Trophoblast cell (in vitro differentiated cells and primary cell): ENCODE measurements around the gene NXPH3.

Experiments
- DNase-seq, 2 donors: peaks; one replicate each; pipeline ENCODE4 v3.0.0-alpha.2; 2016
- H2AFZ ChIP-seq: 2 replicates; pipeline ENCODE4 v1.6.1; 2013; ENCODE audit warnings: low read length, moderate library complexity, mild to moderate bottlenecking; ENCODE audit not compliant: insufficient read depth, poor library complexity
- H2AK5ac ChIP-seq: 2 replicates; pipeline ENCODE4 v1.6.1; 2013; ENCODE audit warnings: mild to moderate bottlenecking, low read length
- H2BK120ac ChIP-seq: 2 replicates; pipeline ENCODE4 v1.6.1; 2013; ENCODE audit warnings: low read length, mild to moderate bottlenecking, moderate library complexity; ENCODE audit not compliant: insufficient read depth, poor library complexity
- H2BK12ac ChIP-seq: 2 replicates; pipeline ENCODE4 v1.6.1; 2013; ENCODE audit warnings: mild to moderate bottlenecking, low read length, moderate library complexity
- H2BK5ac ChIP-seq: 2 replicates; pipeline ENCODE4 v1.6.1; 2013; ENCODE audit warnings: low read length, low read depth, moderate library complexity, mild to moderate bottlenecking; ENCODE audit not compliant: poor library complexity
- H3K14ac ChIP-seq: 2 replicates; pipeline ENCODE4 v1.6.1; 2013; ENCODE audit warnings: mild to moderate bottlenecking, low read length
- H3K18ac ChIP-seq: 2 replicates; pipeline ENCODE4 v1.6.1; 2013; ENCODE audit warnings: mild to moderate bottlenecking, low read length
- H3K23ac ChIP-seq: 2 replicates; pipeline ENCODE4 v1.6.1; 2013; ENCODE audit warnings: low read length
- H3K27ac ChIP-seq: 2 replicates; pipeline ENCODE4 v1.5.1; 2013; ENCODE audit warnings: low read depth, mild to moderate bottlenecking, inconsistent platforms, low read length, moderate library complexity
- H3K27me3 ChIP-seq: 2 replicates; pipeline ENCODE4 v1.6.1; 2013; ENCODE audit warnings: inconsistent platforms, mild to moderate bottlenecking, low read length, moderate library complexity; ENCODE audit not compliant: insufficient read depth
- H3K36me3 ChIP-seq, 2 experiments: 1 replicate in 1 of 2; 2 replicates in 1 of 2; pipeline ENCODE4 v1.6.1; 2013; ENCODE audit warnings: low read length in 2 of 2, mild to moderate bottlenecking in 2 of 2, moderate library complexity in 1 of 2; ENCODE audit not compliant: insufficient read depth in 2 of 2, control insufficient read depth in 1 of 2
- H3K4ac ChIP-seq: 2 replicates; pipeline ENCODE4 v1.6.1; 2013; ENCODE audit warnings: low read depth, mild to moderate bottlenecking, low read length, moderate library complexity
- H3K4me1 ChIP-seq, 2 experiments: 1 replicate in 1 of 2; 2 replicates in 1 of 2; pipeline ENCODE4 v1.6.1; 2013; ENCODE audit warnings: low read length in 2 of 2, mild to moderate bottlenecking in 2 of 2, moderate library complexity in 1 of 2; ENCODE audit not compliant: insufficient read depth in 2 of 2, control insufficient read depth in 1 of 2
- H3K4me2 ChIP-seq: 2 replicates; pipeline ENCODE4 v1.6.1; 2013; ENCODE audit warnings: inconsistent platforms, mild to moderate bottlenecking, low read length, moderate library complexity
- H3K4me3 ChIP-seq: 2 replicates; pipeline ENCODE4 v1.5.1; 2013; ENCODE audit warnings: mild to moderate bottlenecking, low read depth, low read length, inconsistent platforms
- H3K79me1 ChIP-seq: one replicate; pipeline ENCODE4 v1.6.1; 2013; ENCODE audit warnings: low read length
- H3K79me2 ChIP-seq: 2 replicates; pipeline ENCODE4 v1.6.1; 2013; ENCODE audit warnings: low read length, mild to moderate bottlenecking; ENCODE audit not compliant: control insufficient read depth, insufficient read depth, poor library complexity
- H3K9ac ChIP-seq: 2 replicates; pipeline ENCODE4 v1.6.1; 2013; ENCODE audit warnings: mild to moderate bottlenecking, low read length
- H3K9me3 ChIP-seq: 2 replicates; pipeline ENCODE4 v1.6.1; 2013; ENCODE audit warnings: low read depth, mild to moderate bottlenecking, control low read depth, inconsistent platforms, low read length; ENCODE audit not compliant: insufficient read depth
- H4K12ac ChIP-seq: 2 replicates; pipeline ENCODE4 v1.6.1; 2013; ENCODE audit warnings: low read depth, mild to moderate bottlenecking, low read length, moderate library complexity
- H4K8ac ChIP-seq: 2 replicates; pipeline ENCODE4 v1.6.1; 2013; ENCODE audit warnings: low read depth, mild to moderate bottlenecking, low read length, moderate library complexity
- H4K91ac ChIP-seq: one replicate; pipeline ENCODE4 v1.6.1; 2013; ENCODE audit warnings: low read depth, mild to moderate bottlenecking, low read length, moderate library complexity
- WGBS: extraction: QIAGEN DNeasy Blood & Tissue Kit; methylation state at CpG from one replicate; pipeline ENCODE4 v1.1.7; 2013; ENCODE audit warnings: missing lambda C conversion rate; ENCODE audit not compliant: insufficient read length, insufficient coverage; ENCODE audit errors: extremely low coverage; 5-methylcytosine and 5-hydroxymethylcytosine counted together

The NXPH3 gene

GRCh38 chr17:49618028-49618611, 42.4 kb downstream of the NXPH3 start:
- Histone ChIP-seq H4K12ac (no peak overlapping the region), H3K4me3 (no peak overlapping the region), H4K8ac (no peak overlapping the region), H3K27ac (no peak overlapping the region), H3K23ac (no peak overlapping the region), H3K4me2 (no peak overlapping the region), H3K4me1 (no peaks in the 10 kb centered on the region), H3K14ac (no peak overlapping the region), H3K79me2 (no peaks in the 10 kb centered on the region), H3K4ac (no peak overlapping the region), H3K9ac (no peak overlapping the region), H4K91ac (no peak overlapping the region), H2BK5ac (no peak overlapping the region), H3K27me3 (no peaks in the 10 kb centered on the region), H3K36me3 (peaks cover 4 to 19% of the 10 kb centered on the region in 2 experiments), H3K9me3 (no peaks in the 10 kb centered on the region), H2BK12ac (no peak overlapping the region), H2AK5ac (no peak overlapping the region), H3K79me1 (no peaks in the 10 kb centered on the region), H3K18ac (no peak overlapping the region), H2BK120ac (no peak overlapping the region), H2AFZ (no peak overlapping the region)
- WGBS = no CpG with 5 or more reads among the region's 3 CpGs
- DNase-seq = no peak

- Histone ChIP-seq H3K4me1 (no peaks in the 10 kb centered on the region), H3K9me3 (no peaks in the 10 kb centered on the region), H3K23ac (no peak overlapping the region), H3K4ac (no peak overlapping the region), H2BK120ac (no peak overlapping the region), H2BK5ac (no peak overlapping the region), H4K8ac (no peak overlapping the region), H4K91ac (no peak overlapping the region), H3K79me1 (no peaks in the 10 kb centered on the region), H3K36me3 (peaks cover 6 to 19% of the 10 kb centered on the region in 2 experiments), H2BK12ac (no peak overlapping the region), H3K27me3 (no peaks in the 10 kb centered on the region), H3K4me3 (no peak overlapping the region), H3K27ac (no peak overlapping the region), H4K12ac (no peak overlapping the region), H3K14ac (no peak overlapping the region), H3K9ac (no peak overlapping the region), H3K4me2 (no peak overlapping the region), H3K18ac (no peak overlapping the region), H3K79me2 (no peaks in the 10 kb centered on the region), H2AK5ac (no peak overlapping the region), H2AFZ (no peak overlapping the region)
- DNase-seq = no peak
These were observed 45.7 kb downstream of the NXPH3 start for GRCh38 chr17:49621420-49621819.

GRCh38 chr17:49621946-49622529, 46.4 kb downstream of the NXPH3 start:
- Histone ChIP-seq H4K12ac (no peak overlapping the region), H3K36me3 (peaks cover 7 to 14% of the 10 kb centered on the region in 2 experiments), H3K18ac (no peak overlapping the region), H2BK12ac (no peak overlapping the region), H2AK5ac (no peak overlapping the region), H3K27ac (no peak overlapping the region), H2BK5ac (no peak overlapping the region), H3K27me3 (no peaks in the 10 kb centered on the region), H3K4me3 (no peak overlapping the region), H3K9ac (no peak overlapping the region), H3K4me2 (no peak overlapping the region), H3K79me2 (no peaks in the 10 kb centered on the region), H3K4ac (no peak overlapping the region), H4K91ac (no peak overlapping the region), H3K9me3 (no peaks in the 10 kb centered on the region), H2AFZ (no peak overlapping the region), H3K23ac (no peak overlapping the region), H2BK120ac (no peak overlapping the region), H3K4me1 (peaks cover 0 to 2% of the 10 kb centered on the region in 2 experiments), H3K79me1 (no peaks in the 10 kb centered on the region), H3K14ac (no peak overlapping the region), H4K8ac (no peak overlapping the region)
- DNase-seq = no peak
- no CpG with 5 or more reads among the region's 2 CpGs for WGBS

GRCh38 chr17:49624896-49625295, 49.2 kb downstream of the NXPH3 start:
- no peaks in the 10 kb centered on the region for H3K27me3 ChIP-seq
- whole genome bisulfite sequencing = no CpG with 5 or more reads among the region's 3 CpGs
- no peak overlapping the region for H2BK5ac ChIP-seq
- no peak overlapping the region for H3K18ac ChIP-seq
- no peaks in the 10 kb centered on the region for H3K9me3 ChIP-seq
- H4K12ac ChIP-seq = no peak overlapping the region
- no peak overlapping the region for H3K23ac ChIP-seq
- H3K4me3 ChIP-seq = no peak overlapping the region
- no peak overlapping the region for H3K4ac ChIP-seq
- H2BK120ac ChIP-seq = no peak overlapping the region
- H3K4me2 ChIP-seq = no peak overlapping the region
- no peak overlapping the region for H3K9ac ChIP-seq
- H4K8ac ChIP-seq = no peak overlapping the region
- H3K36me3 ChIP-seq = peaks cover 3 to 4% of the 10 kb centered on the region in 2 experiments
- no peak overlapping the region for H2BK12ac ChIP-seq
- no peaks in the 10 kb centered on the region for H3K79me1 ChIP-seq
- no peak overlapping the region for H2AFZ ChIP-seq
- no peak overlapping the region for H3K27ac ChIP-seq
- no peaks in the 10 kb centered on the region for H3K79me2 ChIP-seq
- DNase-seq = no peak
- no peak overlapping the region for H4K91ac ChIP-seq
- H3K4me1 ChIP-seq = peaks cover 3% of the 10 kb centered on the region in 2 experiments
- no peak overlapping the region for H2AK5ac ChIP-seq
- H3K14ac ChIP-seq = no peak overlapping the region
